Stomach (tissue), 9 donors: ENCODE data around the gene CD19. TPM values are rescaled to one million over a fixed set of nuclear protein-coding genes. Genes with fewer than 3 reads are reported as not detected.
"Not testable (repeated sequence)": the region's sequence is repeated elsewhere in the genome, so short reads cannot be mapped to it uniquely, and the experiment has no call there.

Experiments used
- DNase-seq, 2 donors: peaks; one replicate each; pipeline versions ENCODE4 v3.0.0 to v3.0.0-alpha.2; 2013 to 2019
- H3K27ac ChIP-seq, 5 donors: fragments of 200-600 bp in 4 of 5; sonication (generic) in 4 of 5; one replicate each; pipeline ENCODE4 v1.5.1; 2013 to 2019; ENCODE audit warnings: mild to moderate bottlenecking in 1 of 5, moderate library complexity in 1 of 5
- H3K27me3 ChIP-seq, 3 donors: fragments of 200-600 bp; sonication (generic); one replicate each; pipeline ENCODE4 v1.5.1; 2017 to 2019; ENCODE audit warnings: mixed run types in 1 of 3
- H3K36me3 ChIP-seq, 4 donors: fragments of 200-600 bp; sonication (generic); 1 replicate in 3 of 4; 2 replicates in 1 of 4; pipeline ENCODE4 v1.5.1; 2016 to 2019
- H3K4me1 ChIP-seq, 4 donors: fragments of 200-600 bp; sonication (generic); one replicate each; pipeline ENCODE4 v1.5.1; 2016 to 2019
- H3K4me3 ChIP-seq, 4 donors: fragments of 200-600 bp; sonication (generic) in 3 of 4; one replicate each; pipeline ENCODE4 v1.5.1; 2016 to 2019; ENCODE audit warnings: mild to moderate bottlenecking in 1 of 4
- H3K9me3 ChIP-seq, 4 donors: fragments of 200-600 bp; sonication (generic); one replicate each; pipeline ENCODE4 v1.5.1; 2016 to 2019
- EP300 ChIP-seq: sonication (generic); formaldehyde crosslinking; IDR thresholded peaks from one replicate; pipeline ENCODE4 v1.6.1; 2017; ENCODE audit warnings: antibody characterized with exemption
- POLR2A ChIP-seq, 4 donors: fragments of 450-650 bp; IDR thresholded peaks; one replicate each; pipeline ENCODE4 v1.6.1; 2016; ENCODE audit warnings: antibody characterized with exemption in 4 of 4, control low read depth in 2 of 4, mild to moderate bottlenecking in 1 of 4, moderate library complexity in 1 of 4
- POLR2AphosphoS5 ChIP-seq, 3 donors: sonication (generic); formaldehyde crosslinking; IDR thresholded peaks; one replicate each; pipeline ENCODE4 v1.6.1; 2016; ENCODE audit warnings: antibody characterized with exemption in 3 of 3
- WGBS, 5 donors: extraction: QIAGEN DNeasy Blood & Tissue Kit in 3 of 5; methylation state at CpG; one replicate each; pipeline versions ENCODE4 v1.1.5 to v1.1.7; 2013 to 2018; 5-methylcytosine and 5-hydroxymethylcytosine counted together
- intact Hi-C: fragments of 100-400 bp; cut with DNase I; formaldehyde crosslinking; loops from one replicate; pipeline ENCODE4 v1.15.1; 2023; ENCODE audit warnings: low total_unique reads
- polyA plus RNA-seq, 3 donors: library from polyadenylated mRNA; stranded (reverse); fragments of 200-250 nt; gene quantifications; one replicate each; pipeline ENCODE4 v1.2.3, GENCODE V29; 2013
- total RNA-seq, 5 donors: library from RNA; depleted of rRNA; stranded (reverse); fragments of >200 nt; gene quantifications; one replicate each; pipeline versions ENCODE4 v1.1.0 to v1.2.3, GENCODE V29; 2014 to 2016
- TF ChIP-seq, protein P1 (sequence below), 7 experiments: fragments of 450-650 bp in 4 of 7; fragments of 200-600 bp in 3 of 7; sonication (generic) in 3 of 7; IDR thresholded peaks; one replicate each; pipeline ENCODE4 v1.5.1; 2016 to 2019; ENCODE audit warnings: antibody characterized with exemption in 7 of 7, control low read depth in 2 of 7, mild to moderate bottlenecking in 1 of 7
- donor health status: healthy with polysubstance abuse.
- donor health status: Bipolar disorder and iron deficiency.
- donor health status: healthy.

The CD19 gene
- total and polyA plus RNA-seq, 8 donors, result 0.29 to 3.8 (median 0.56) TPM; not detected in 3

DNA sequence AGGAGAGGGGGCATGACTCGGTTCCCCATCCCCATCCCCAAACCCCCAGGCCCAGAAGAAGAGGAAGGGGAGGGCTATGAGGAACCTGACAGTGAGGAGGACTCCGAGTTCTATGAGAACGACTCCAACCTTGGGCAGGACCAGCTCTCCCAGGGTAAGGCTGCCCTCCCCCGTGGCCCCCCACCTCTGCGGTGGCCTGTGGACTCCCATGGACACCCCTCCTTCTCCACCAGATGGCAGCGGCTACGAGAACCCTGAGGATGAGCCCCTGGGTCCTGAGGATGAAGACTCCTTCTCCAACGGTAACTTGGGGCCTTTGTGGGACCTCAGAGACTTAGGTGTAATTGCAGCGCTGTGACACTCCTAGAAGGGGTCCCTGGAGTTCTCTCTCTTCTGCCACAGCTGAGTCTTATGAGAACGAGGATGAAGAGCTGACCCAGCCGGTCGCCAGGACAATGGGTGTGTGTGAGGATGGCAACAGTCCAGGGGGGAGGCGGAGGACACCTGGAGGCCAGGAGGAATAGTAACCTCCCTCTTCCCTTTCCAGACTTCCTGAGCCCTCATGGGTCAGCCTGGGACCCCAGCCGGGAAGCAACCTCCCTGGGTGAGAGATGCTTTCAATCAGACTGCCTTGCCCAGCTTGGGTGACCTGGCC lies 5.6 kb downstream of the CD19 start:
- Histone ChIP-seq H3K9me3 (no peaks in the 10 kb centered on the region), H3K27ac (no peak overlapping the region), H3K4me3 (no peak overlapping the region), H3K36me3 (no peaks in the 10 kb centered on the region), H3K27me3 (no peaks in the 10 kb centered on the region), H3K4me1 (peaks cover 4 to 19% (median 12%) of the 10 kb centered on the region in 4 donors)
- 73 to 86% (median 78%) methylated on average over 8 to 14 of the region's 14 CpGs for WGBS, 5 donors
- no peak for DNase-seq
- TF ChIP-seq, protein P1, sequence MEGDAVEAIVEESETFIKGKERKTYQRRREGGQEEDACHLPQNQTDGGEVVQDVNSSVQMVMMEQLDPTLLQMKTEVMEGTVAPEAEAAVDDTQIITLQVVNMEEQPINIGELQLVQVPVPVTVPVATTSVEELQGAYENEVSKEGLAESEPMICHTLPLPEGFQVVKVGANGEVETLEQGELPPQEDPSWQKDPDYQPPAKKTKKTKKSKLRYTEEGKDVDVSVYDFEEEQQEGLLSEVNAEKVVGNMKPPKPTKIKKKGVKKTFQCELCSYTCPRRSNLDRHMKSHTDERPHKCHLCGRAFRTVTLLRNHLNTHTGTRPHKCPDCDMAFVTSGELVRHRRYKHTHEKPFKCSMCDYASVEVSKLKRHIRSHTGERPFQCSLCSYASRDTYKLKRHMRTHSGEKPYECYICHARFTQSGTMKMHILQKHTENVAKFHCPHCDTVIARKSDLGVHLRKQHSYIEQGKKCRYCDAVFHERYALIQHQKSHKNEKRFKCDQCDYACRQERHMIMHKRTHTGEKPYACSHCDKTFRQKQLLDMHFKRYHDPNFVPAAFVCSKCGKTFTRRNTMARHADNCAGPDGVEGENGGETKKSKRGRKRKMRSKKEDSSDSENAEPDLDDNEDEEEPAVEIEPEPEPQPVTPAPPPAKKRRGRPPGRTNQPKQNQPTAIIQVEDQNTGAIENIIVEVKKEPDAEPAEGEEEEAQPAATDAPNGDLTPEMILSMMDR (IDR thresholded peaks at IDR 0.05), result no peak
- TF ChIP-seq EP300, result no peak
- no peak for TF ChIP-seq POLR2AphosphoS5 (IDR thresholded peaks at IDR 0.05)
- TF ChIP-seq POLR2A (IDR thresholded peaks at IDR 0.05), result no peak
- intact Hi-C loops, result loop anchor here (10.0 kb wide), 1 partner anchor 53 kb away; no protein-coding TSS in a partner anchor

DNA sequence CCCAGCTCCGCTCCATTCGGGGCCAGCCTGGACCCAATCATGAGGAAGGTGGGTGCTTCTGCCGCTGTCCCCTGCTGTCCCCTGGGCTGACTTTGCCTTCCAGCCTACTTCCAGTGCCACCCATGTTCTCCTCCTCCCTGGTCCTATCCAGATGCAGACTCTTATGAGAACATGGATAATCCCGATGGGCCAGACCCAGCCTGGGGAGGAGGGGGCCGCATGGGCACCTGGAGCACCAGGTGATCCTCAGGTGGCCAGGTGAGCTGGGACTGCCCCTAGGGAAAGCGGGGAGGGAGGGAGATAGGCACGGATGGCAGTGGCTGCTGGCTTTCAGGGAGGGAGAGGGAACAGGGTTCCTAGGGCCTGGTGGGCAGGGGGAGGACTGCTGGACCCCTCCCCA lies 7.0 kb downstream of the CD19 start:
- DNase-seq, result no peak
- Histone ChIP-seq H3K4me1 (peaks cover 4 to 19% (median 12%) of the 10 kb centered on the region in 4 donors), H3K36me3 (no peaks in the 10 kb centered on the region), H3K27ac (no peak overlapping the region), H3K27me3 (no peaks in the 10 kb centered on the region), H3K9me3 (no peaks in the 10 kb centered on the region), H3K4me3 (no peak overlapping the region)
- intact Hi-C loops, result loop anchor here (10.0 kb wide), 1 partner anchor 54 kb away; no protein-coding TSS in a partner anchor
- no peak for TF ChIP-seq POLR2A (IDR thresholded peaks at IDR 0.05)
- TF ChIP-seq EP300, result no peak
- TF ChIP-seq, protein P1 (IDR thresholded peaks at IDR 0.05), result no peak
- no peak for TF ChIP-seq POLR2AphosphoS5 (IDR thresholded peaks at IDR 0.05)
- WGBS, 5 donors, result 82 to 86% (median 84%) methylated on average over 5 to 7 of the region's 7 CpGs

DNA sequence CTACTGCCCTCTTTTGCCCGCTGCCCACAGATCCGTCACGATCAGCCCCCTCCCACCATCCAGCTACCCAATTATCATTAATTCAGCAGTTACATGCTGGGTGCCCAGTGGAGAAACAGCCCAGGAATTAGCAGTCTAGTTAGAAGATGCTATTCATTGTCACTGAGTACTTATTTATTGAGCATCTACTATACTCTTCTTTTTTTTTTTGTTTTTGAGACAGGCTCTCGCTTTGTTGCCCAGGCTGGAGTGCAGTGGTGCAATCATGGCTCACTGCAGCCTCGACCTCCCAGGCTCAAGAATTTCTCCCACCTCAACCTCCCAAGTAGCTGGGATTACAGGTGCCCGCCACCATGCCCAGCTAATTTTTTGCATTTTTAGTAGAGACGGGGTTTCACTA lies 8.1 kb downstream of the CD19 start:
- intact Hi-C loops, result loop anchor here (10.0 kb wide), 1 partner anchor 55 kb away; no protein-coding TSS in a partner anchor
- not testable (repeated sequence) for H3K4me3 ChIP-seq, H3K27ac ChIP-seq, H3K36me3 ChIP-seq, H3K9me3 ChIP-seq, DNase-seq, H3K27me3 ChIP-seq
- 88 to 94% (median 91%) methylated on average over 7 of the region's 7 CpGs for WGBS, 5 donors
- peaks cover 4 to 19% (median 12%) of the 10 kb centered on the region in 4 donors for H3K4me1 ChIP-seq

DNA sequence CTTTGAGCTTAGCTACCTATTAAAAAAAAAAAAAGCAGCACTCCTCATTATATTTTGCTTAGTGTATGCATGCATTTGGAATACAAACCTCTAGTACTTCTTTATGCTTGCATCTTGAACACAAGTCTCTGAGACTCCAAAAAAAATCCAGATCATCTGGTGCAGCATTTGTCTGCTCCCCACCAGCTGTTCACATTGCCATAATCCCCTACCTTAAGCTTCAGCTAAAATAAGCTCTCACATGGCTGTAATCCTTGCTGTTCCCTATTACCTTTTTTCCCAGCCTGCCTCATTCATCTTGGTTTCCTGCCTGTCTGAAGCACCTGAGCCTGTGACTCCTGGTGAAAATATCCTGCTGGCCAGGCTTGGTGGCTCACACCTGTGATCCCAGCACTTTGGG lies 11.5 kb downstream of the CD19 start:
- no peak for DNase-seq
- TF ChIP-seq, protein P1 (IDR thresholded peaks at IDR 0.05), result no peak
- TF ChIP-seq EP300, result no peak
- no peak for TF ChIP-seq POLR2A (IDR thresholded peaks at IDR 0.05)
- no peak for TF ChIP-seq POLR2AphosphoS5 (IDR thresholded peaks at IDR 0.05)
- H3K9me3 ChIP-seq, result no peaks in the 10 kb centered on the region
- H3K4me1 ChIP-seq, result peaks cover 9 to 12% (median 11%) of the 10 kb centered on the region in 4 donors
- H3K36me3 ChIP-seq, result no peaks in the 10 kb centered on the region
- intact Hi-C loops, result no loop called here
- H3K27ac ChIP-seq, result no peak overlapping the region
- no peak overlapping the region for H3K4me3 ChIP-seq
- no peaks in the 10 kb centered on the region for H3K27me3 ChIP-seq

DNA sequence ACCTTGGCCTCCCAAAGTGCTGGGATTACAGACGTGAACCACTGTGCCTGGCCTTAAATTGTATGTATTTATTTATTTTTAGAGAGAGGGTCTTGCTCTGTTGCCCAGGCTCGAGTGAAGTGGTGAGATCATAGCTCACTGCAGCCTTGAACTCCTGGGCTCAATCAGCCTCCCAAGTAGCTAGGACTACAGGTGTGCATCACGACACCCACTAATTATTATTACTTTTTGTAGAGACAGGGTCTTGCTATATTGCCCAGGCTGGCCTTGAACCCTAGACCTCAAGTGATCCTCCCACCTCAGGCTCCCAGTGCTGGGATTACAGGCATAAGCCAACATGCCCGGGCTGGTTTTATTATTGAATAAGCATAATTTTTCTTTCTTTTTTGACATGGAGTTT lies 14.9 kb downstream of the CD19 start:
- 74 to 79% (median 77%) methylated on average over 4 of the region's 4 CpGs for WGBS, 5 donors
- Histone ChIP-seq H3K4me3 (no peak overlapping the region), H3K4me1 (peaks cover 13 to 24% (median 20%) of the 10 kb centered on the region in 4 donors), H3K27ac (no peak overlapping the region), H3K27me3 (no peaks in the 10 kb centered on the region), H3K36me3 (no peaks in the 10 kb centered on the region), H3K9me3 (no peaks in the 10 kb centered on the region)
- DNase-seq, result no peak
- TF ChIP-seq POLR2AphosphoS5 (IDR thresholded peaks at IDR 0.05) (no peak), EP300 (no peak), POLR2A (IDR thresholded peaks at IDR 0.05) (no peak)
- TF ChIP-seq, protein P1 (IDR thresholded peaks at IDR 0.05), result no peak
- intact Hi-C loops, result no loop called here
